T47D (cell line): Measurements from ENCODE around the gene KIAA0930.

ENCODE experiments used
- DNase-seq, 2 experiments: peaks; one replicate each; pipeline versions ENCODE4 v3.0.0 to v3.0.0-alpha.2; 2011 to 2012; ENCODE audit warnings: low read depth in 1 of 2, low spot score in 1 of 2
- JUND ChIP-seq: IDR thresholded peaks from 2 replicates; pipeline ENCODE4 v1.6.1; 2012; ENCODE audit warnings: low read depth
- in situ Hi-C: cut with HindIII; loops from 2 replicates; pipeline ENCODE4 v1.10.0; 2016; ENCODE audit warnings: low sequenced_read_pairs, low pct_unique_long_range_greater_than_20kb

KIAA0930 gene

GRCh38 chr22:45227645-45228400 is 12.9 kb downstream of the KIAA0930 start:
- no peak for DNase-seq
- no peak for TF ChIP-seq JUND
- in situ Hi-C loops, result no loop called here

- in situ Hi-C loops, result no loop called here
- DNase-seq, result no peak
- TF ChIP-seq JUND, result no peak
These were observed 14.0 kb downstream of the KIAA0930 start for GRCh38 chr22:45226503-45227186.

GRCh38 chr22:45225732-45226502 is 14.8 kb downstream of the KIAA0930 start:
- in situ Hi-C loops, result no loop called here

GRCh38 chr22:45224988-45225731 is 15.5 kb downstream of the KIAA0930 start:
- DNase-seq, result no peak
- TF ChIP-seq JUND, result no peak
- in situ Hi-C loops, result no loop called here

More at GRCh38 chr22:45225732-45226502, 14.8 kb downstream of the KIAA0930 start:
- DNase-seq, result no peak
- no peak for TF ChIP-seq JUND

- no peak for TF ChIP-seq JUND
- in situ Hi-C loops, result no loop called here
- no peak for DNase-seq
These were observed 16.4 kb downstream of the KIAA0930 start for GRCh38 chr22:45224331-45224730.

GRCh38 chr22:45223304-45224117 is 17.2 kb downstream of the KIAA0930 start:
- in situ Hi-C loops, result no loop called here
- no peak for TF ChIP-seq JUND
- DNase-seq, result no peak

GRCh38 chr22:45221201-45221600 is 19.5 kb downstream of the KIAA0930 start:
- in situ Hi-C loops, result no loop called here
- TF ChIP-seq JUND, result no peak
- no peak for DNase-seq

- in situ Hi-C loops, result no loop called here
- DNase-seq, result no peak
- no peak for TF ChIP-seq JUND
These were observed 21.7 kb downstream of the KIAA0930 start for GRCh38 chr22:45218976-45219375.

GRCh38 chr22:45217806-45218205 is 22.9 kb downstream of the KIAA0930 start:
- no peak for TF ChIP-seq JUND
- in situ Hi-C loops, result no loop called here
- no peak for DNase-seq

- TF ChIP-seq JUND, result no peak
- in situ Hi-C loops, result no loop called here
- DNase-seq, result no peak
These were observed 23.3 kb downstream of the KIAA0930 start for GRCh38 chr22:45217345-45217744.

- in situ Hi-C loops, result no loop called here
- TF ChIP-seq JUND, result no peak
- DNase-seq, result no peak
These were observed 24.3 kb downstream of the KIAA0930 start for GRCh38 chr22:45216133-45217003.
